ENCODE data around the gene ADI1. TPM values are rescaled to one million over a fixed set of nuclear protein-coding genes. Genes with fewer than 3 reads are reported as not detected.

ADI1 gene
- total and polyA plus RNA-seq, 8 donors, result 34.8 to 83.8 (median 40.9) TPM

DNA sequence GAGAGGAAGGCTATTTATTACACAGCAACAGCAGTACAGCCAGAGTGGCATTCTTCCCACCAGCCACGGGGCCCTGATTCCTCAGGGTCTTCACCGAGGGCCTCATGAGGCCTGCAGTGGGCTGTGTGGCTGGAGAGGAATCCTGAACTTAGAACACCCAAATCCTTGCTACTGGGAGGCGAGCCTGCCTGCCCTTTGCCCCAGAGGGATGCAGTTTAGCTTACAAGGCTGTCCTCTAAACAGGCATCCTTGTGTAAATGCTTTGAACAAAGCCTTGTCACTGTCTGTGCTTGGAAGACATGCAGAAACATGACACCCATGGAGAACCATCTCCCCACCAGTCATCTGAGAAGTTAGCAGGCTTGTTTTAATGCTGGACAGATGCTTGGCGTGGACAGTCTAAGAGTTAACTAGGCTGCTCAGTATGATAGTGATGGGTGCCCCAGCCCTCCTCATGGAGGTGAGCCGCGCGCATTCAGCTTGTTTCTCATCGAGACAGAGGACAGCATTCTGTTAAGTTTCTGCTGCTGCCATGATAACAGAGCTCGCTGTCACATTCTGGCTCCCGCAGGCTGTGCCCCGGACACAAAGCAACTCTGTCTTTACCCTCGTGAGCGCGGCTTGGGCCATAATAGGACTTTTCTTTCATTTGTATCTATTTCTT, 42.9 kb downstream of the ADI1 start:
- intact Hi-C loops (cut with DNase I), result no loop called here
- H3K36me3 ChIP-seq, result peaks cover 0 to 91% of the 10 kb centered on the region in 2 donors
- no peak for ATAC-seq
- DNase-seq, result no peak
- no peaks in the 10 kb centered on the region for H3K9me3 ChIP-seq
- H3K4me3 ChIP-seq, result no peak overlapping the region
- H3K4me1 ChIP-seq, result no peaks in the 10 kb centered on the region
- no peak for TF ChIP-seq CTCF (IDR thresholded peaks at IDR 0.05)
- H3K27me3 ChIP-seq, result no peaks in the 10 kb centered on the region
- no peak overlapping the region for H3K27ac ChIP-seq

DNA sequence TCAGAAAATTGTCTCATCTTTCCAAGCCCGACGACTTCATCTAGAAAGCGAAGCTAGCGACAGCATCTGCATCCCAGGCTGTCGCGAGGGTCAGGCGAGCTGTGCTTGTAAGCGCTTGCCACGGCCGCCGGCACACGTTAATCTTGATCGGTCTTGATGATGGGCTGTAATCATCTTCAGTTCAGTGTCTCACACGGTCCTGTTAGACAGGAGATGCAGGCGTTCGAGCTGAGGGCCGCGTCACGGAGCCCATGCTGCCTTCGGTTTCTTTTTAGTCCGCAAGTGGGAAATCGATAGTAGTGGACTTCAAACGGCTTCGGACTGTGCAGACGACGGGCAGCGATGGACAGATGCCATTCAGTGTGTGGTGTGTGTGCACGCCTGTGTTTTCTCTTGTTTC, 43.6 kb downstream of the ADI1 start:
- peak in 1 of 4 donors; percentile 71 for DNase-seq
- no peaks in the 10 kb centered on the region for H3K27me3 ChIP-seq
- no peak for TF ChIP-seq CTCF (IDR thresholded peaks at IDR 0.05)
- H3K4me1 ChIP-seq, result peaks cover 1 to 2% of the 10 kb centered on the region in 2 donors
- H3K4me3 ChIP-seq, result no peak overlapping the region
- intact Hi-C loops (cut with DNase I), result no loop called here
- ATAC-seq, result no peak
- no peak overlapping the region for H3K27ac ChIP-seq
- no peaks in the 10 kb centered on the region for H3K9me3 ChIP-seq
- H3K36me3 ChIP-seq, result peaks cover 0 to 95% of the 10 kb centered on the region in 2 donors

GRCh38 chr2:3472966-3473365, 46.4 kb downstream of the ADI1 start:
- Histone ChIP-seq H3K27ac (no peak overlapping the region), H3K4me1 (peaks cover 5 to 16% of the 10 kb centered on the region in 2 donors), H3K9me3 (no peaks in the 10 kb centered on the region), H3K4me3 (no peak overlapping the region), H3K36me3 (peaks cover 0 to 94% of the 10 kb centered on the region in 2 donors), H3K27me3 (no peaks in the 10 kb centered on the region)
- intact Hi-C loops (cut with DNase I), result no loop called here
- ATAC-seq, result no peak
- DNase-seq, result no peak
- no peak for TF ChIP-seq CTCF (IDR thresholded peaks at IDR 0.05)

DNA sequence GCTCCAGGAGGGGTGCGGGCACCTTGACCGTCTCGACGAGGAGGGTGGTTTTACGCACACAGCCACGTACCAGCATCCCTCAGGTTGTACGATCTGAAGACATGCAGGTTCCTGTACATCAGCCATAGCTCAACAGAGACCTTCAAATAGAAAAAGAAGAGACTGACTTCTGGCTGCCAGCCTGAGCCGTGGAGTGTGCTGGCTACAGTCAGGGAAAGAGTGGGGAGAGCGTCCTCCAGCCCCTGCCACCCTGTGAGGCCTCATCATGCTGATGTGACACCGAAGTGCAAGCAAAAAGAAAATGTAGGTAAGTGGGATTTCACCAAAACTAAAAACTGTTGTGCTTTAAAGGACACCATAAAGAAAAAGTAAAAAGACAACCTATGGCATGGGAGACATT, 47.0 kb downstream of the ADI1 start:
- H3K4me1 ChIP-seq, result peaks cover 5 to 16% of the 10 kb centered on the region in 2 donors
- H3K4me3 ChIP-seq, result no peak overlapping the region
- H3K36me3 ChIP-seq, result peaks cover 0 to 94% of the 10 kb centered on the region in 2 donors
- intact Hi-C loops (cut with DNase I), result no loop called here
- H3K27me3 ChIP-seq, result no peaks in the 10 kb centered on the region
- no peaks in the 10 kb centered on the region for H3K9me3 ChIP-seq
- TF ChIP-seq CTCF (IDR thresholded peaks at IDR 0.05), result no peak
- H3K27ac ChIP-seq, result no peak overlapping the region
- no peak for DNase-seq
- no peak for ATAC-seq

DNA sequence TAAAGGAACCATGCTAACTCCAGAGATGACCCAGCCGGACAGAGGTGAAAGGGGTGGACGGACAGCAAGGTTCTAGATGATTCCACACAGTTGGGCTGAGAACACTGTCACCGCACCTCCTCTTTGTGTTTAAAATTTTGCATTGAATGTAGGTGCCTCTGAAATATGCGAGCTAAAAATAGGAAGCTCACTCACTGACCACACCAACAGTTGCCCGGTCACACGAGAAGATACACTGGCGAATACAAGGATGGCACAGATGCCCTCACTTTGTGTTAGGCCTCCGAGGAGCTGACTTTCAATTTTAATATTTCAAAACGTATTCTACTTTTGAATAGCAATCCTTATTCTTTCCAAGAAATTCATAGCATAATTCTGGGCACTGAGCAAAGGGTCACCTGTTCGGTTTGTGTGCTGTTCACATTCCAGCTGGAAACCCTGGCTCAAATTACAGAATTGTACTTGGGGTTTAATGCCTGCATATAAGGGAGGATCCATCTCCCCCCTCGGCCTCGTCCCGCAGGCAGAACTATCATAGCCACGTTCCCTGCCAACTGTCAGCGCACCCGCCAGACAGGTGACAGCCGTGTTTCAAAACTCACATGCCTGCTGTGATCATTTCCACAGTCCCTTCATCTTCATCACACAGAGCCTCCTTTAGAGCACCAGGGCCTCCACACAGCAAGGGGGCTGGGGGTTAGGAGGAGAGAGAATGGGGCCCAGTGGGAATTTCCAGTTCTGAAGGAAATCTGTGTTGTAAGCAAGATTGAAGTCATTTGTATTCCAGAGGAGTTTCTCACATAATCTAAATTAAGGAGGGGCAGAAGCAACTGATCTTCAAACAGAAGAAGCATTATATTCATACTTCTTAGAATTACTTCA, 48.2 kb downstream of the ADI1 start:
- Histone ChIP-seq H3K36me3 (peaks cover 0 to 95% of the 10 kb centered on the region in 2 donors), H3K27ac (peak overlapping the region; percentile 73 to 75), H3K9me3 (no peaks in the 10 kb centered on the region), H3K4me3 (no peak overlapping the region), H3K27me3 (no peaks in the 10 kb centered on the region), H3K4me1 (peaks cover 5 to 16% of the 10 kb centered on the region in 2 donors)
- intact Hi-C loops (cut with DNase I), result no loop called here
- no peak for DNase-seq
- no peak for TF ChIP-seq CTCF (IDR thresholded peaks at IDR 0.05)
- ATAC-seq, result peak; percentile 16

Data from left lung (tissue), 10 donors.